ENCODE results near the gene ZBTB7C. TPM values are rescaled to one million over a fixed set of nuclear protein-coding genes. Genes with fewer than 3 reads are reported as not detected.

ZBTB7C gene
- total and polyA plus RNA-seq, 5 donors from 2014 or later = not detected

DNA sequence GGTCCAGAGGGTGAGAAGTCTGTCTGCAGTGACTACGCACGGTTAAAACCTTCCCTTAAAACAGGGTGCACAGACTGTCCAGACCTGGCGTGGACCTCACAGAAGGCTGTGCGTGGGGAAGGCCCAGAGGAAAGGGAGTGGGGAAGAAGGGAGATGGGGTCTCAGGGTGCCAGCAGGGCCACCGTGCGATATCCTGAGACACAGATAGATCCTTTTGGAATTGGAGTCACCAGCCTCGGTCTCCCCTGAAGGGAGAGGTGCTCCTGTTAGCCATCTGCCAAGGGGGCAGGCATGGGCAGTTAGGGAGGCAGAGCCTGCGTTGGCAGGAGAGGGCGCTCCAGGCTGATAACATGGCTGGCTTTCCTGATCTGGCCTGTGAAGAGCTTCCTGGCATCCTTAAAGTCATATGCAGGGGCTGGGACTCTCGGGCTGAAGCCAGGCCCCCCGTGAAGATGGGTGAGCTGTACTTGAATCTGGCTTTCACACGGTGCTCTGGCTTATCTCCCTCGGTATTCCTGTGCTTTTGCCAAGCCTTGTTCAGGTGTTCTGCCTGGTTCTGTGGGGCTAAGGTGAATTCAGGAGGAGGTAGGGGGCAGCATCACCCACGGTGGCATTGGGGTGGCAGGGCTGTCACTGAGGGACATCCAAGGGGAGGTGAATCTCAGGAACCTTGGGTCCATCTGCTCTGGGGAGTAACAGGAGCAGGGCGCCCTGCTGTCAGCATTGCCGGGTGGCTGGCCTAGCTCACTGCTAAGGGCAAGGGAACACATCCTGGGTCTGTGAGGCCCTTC, 371.5 kb downstream of the ZBTB7C start:
- no peak overlapping the region for H3K27ac ChIP-seq (ENCODE audit: insufficient read depth, low read length, poor library complexity, severe bottlenecking)
- DNase-seq = no peak
- H3K27me3 ChIP-seq (ENCODE audit: control insufficient read depth, insufficient read depth, low read length) = no peaks in the 10 kb centered on the region
- no peak overlapping the region for H3K4me3 ChIP-seq (ENCODE audit: low read depth, low read length)
- H3K36me3 ChIP-seq (ENCODE audit: control insufficient read depth, insufficient read depth, low read length) = no peaks in the 10 kb centered on the region
- H3K36me3 Mint-ChIP-seq = no peaks in the 10 kb centered on the region
- no peaks in the 10 kb centered on the region for H3K9me3 ChIP-seq (ENCODE audit: control insufficient read depth in 2 of 2, low read length in 2 of 2)
- no peaks in the 10 kb centered on the region for H3K4me1 Mint-ChIP-seq
- no peaks in the 10 kb centered on the region for H3K9me3 Mint-ChIP-seq
- H3K4me3 Mint-ChIP-seq = no peak overlapping the region
- peaks cover 4% of the 10 kb centered on the region for H3K27me3 Mint-ChIP-seq
- no peaks in the 10 kb centered on the region for H3K4me1 ChIP-seq (ENCODE audit: control insufficient read depth, insufficient read depth, low read length, poor library complexity, severe bottlenecking)
- no peak overlapping the region for H3K27ac Mint-ChIP-seq
- no peak for ATAC-seq (ENCODE audit: low read depth in 2 of 2)

DNA sequence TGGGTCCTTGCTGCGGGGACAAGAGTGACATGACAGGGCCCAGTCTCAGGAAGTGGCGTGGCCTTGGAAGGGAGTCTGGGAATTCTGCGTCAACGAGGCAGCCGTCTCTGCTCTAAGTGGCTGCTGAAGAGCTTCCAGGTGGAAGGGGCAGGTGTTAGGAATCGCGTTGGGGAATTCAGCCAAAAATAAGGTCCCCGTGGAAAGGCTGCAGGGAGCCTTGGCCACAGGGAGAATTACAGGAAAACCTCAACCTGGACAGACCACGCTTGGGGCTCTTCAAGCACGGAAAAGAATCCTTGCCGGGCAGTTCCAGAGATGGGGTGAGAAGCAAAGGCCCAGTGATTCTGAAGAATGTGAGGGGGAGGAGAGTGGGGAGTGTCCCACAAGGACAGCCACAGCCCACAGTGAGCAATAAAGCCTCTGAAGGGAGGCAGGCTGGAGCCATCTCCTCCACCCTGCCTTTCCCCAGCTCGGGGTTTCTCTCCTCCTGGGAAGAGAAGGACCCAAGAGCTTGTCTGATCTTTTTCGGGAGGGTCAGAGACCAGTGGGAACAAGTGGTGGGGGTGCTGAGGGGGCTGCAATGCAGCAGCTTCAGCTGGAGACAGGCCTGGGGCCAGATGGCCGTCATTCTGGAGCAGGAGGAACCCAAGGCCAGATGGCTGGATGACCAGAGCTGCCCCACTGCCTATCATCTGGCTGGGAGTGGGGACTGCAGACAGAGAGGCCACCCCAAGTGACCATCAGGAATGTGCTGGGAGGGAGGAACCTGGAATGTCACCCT, 372.4 kb downstream of the ZBTB7C start:
- peaks cover under 1% of the 10 kb centered on the region for H3K27me3 Mint-ChIP-seq
- no peaks in the 10 kb centered on the region for H3K4me1 ChIP-seq (ENCODE audit: control insufficient read depth, insufficient read depth, low read length, poor library complexity, severe bottlenecking)
- no peaks in the 10 kb centered on the region for H3K36me3 ChIP-seq (ENCODE audit: control insufficient read depth, insufficient read depth, low read length)
- H3K4me3 ChIP-seq (ENCODE audit: low read depth, low read length) = no peak overlapping the region
- no peaks in the 10 kb centered on the region for H3K4me1 Mint-ChIP-seq
- H3K9me3 Mint-ChIP-seq = no peaks in the 10 kb centered on the region
- no peak for DNase-seq
- ATAC-seq (ENCODE audit: low read depth in 2 of 2) = no peak
- H3K9me3 ChIP-seq (ENCODE audit: control insufficient read depth in 2 of 2, low read length in 2 of 2) = no peaks in the 10 kb centered on the region
- no peak overlapping the region for H3K27ac Mint-ChIP-seq
- H3K4me3 Mint-ChIP-seq = peak overlapping the region in 1 of 4 donors; percentile 16
- no peaks in the 10 kb centered on the region for H3K27me3 ChIP-seq (ENCODE audit: control insufficient read depth, insufficient read depth, low read length)
- H3K27ac ChIP-seq (ENCODE audit: insufficient read depth, low read length, poor library complexity, severe bottlenecking) = no peak overlapping the region
- H3K36me3 Mint-ChIP-seq = no peaks in the 10 kb centered on the region

DNA sequence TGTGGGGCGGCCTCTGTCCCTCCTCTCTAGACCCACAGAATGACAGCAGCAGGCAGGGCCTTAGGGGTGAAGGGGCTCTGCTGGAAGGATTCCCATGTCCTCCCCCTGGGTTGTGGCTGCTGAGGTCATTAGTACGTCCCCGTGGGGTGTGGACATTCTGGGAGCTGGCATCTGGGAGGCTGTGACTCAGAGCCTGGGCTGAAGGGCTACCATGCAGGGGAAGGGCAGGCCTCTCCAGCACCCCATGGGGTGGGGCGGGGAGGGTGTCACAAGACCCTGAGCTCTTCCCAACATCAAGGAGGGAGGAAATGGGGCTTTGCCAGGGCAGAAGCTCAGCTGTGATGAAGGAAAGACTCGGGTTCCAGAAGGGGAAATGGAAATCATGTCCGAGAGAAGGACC, 373.0 kb downstream of the ZBTB7C start:
- no peak overlapping the region for H3K27ac ChIP-seq (ENCODE audit: insufficient read depth, low read length, poor library complexity, severe bottlenecking)
- no peaks in the 10 kb centered on the region for H3K27me3 ChIP-seq (ENCODE audit: control insufficient read depth, insufficient read depth, low read length)
- H3K36me3 ChIP-seq (ENCODE audit: control insufficient read depth, insufficient read depth, low read length) = no peaks in the 10 kb centered on the region
- no peaks in the 10 kb centered on the region for H3K4me1 ChIP-seq (ENCODE audit: control insufficient read depth, insufficient read depth, low read length, poor library complexity, severe bottlenecking)
- ATAC-seq (ENCODE audit: low read depth in 2 of 2) (no peak), DNase-seq (no peak)
- H3K9me3 ChIP-seq (ENCODE audit: control insufficient read depth in 2 of 2, low read length in 2 of 2) = no peaks in the 10 kb centered on the region
- H3K4me3 ChIP-seq (ENCODE audit: low read depth, low read length) = no peak overlapping the region
- Mint-ChIP-seq H3K4me1 (no peaks in the 10 kb centered on the region), H3K9me3 (no peaks in the 10 kb centered on the region), H3K27me3 (no peaks in the 10 kb centered on the region), H3K36me3 (no peaks in the 10 kb centered on the region), H3K4me3 (peak overlapping the region in 1 of 4 donors; percentile 16), H3K27ac (no peak overlapping the region)

DNA sequence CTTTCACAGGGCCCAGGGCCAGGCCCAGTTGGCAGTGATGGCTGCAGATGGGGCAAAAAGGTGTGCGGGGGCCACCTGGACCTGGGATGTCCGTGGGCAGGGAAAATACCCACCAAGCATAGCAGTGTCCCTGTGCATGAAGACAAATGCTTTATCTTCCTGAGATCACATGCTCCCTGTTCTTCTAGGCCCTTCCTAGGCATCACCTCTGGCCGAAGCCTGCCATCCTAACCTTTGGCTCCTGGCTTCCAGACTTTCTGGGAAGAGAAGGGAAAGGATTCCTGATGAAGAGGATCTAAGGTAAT, 373.7 kb downstream of the ZBTB7C start:
- H3K4me3 Mint-ChIP-seq = no peak overlapping the region
- H3K9me3 Mint-ChIP-seq = no peaks in the 10 kb centered on the region
- H3K27ac Mint-ChIP-seq = no peak overlapping the region
- H3K4me1 ChIP-seq (ENCODE audit: control insufficient read depth, insufficient read depth, low read length, poor library complexity, severe bottlenecking) = no peaks in the 10 kb centered on the region
- ATAC-seq (ENCODE audit: low read depth in 2 of 2) = no peak
- no peak for DNase-seq
- H3K4me1 Mint-ChIP-seq = no peaks in the 10 kb centered on the region
- no peak overlapping the region for H3K27ac ChIP-seq (ENCODE audit: insufficient read depth, low read length, poor library complexity, severe bottlenecking)
- H3K27me3 ChIP-seq (ENCODE audit: control insufficient read depth, insufficient read depth, low read length) = no peaks in the 10 kb centered on the region
- no peak overlapping the region for H3K4me3 ChIP-seq (ENCODE audit: low read depth, low read length)
- no peaks in the 10 kb centered on the region for H3K36me3 Mint-ChIP-seq
- H3K9me3 ChIP-seq (ENCODE audit: control insufficient read depth in 2 of 2, low read length in 2 of 2) = no peaks in the 10 kb centered on the region
- no peaks in the 10 kb centered on the region for H3K36me3 ChIP-seq (ENCODE audit: control insufficient read depth, insufficient read depth, low read length)
- no peaks in the 10 kb centered on the region for H3K27me3 Mint-ChIP-seq

DNA sequence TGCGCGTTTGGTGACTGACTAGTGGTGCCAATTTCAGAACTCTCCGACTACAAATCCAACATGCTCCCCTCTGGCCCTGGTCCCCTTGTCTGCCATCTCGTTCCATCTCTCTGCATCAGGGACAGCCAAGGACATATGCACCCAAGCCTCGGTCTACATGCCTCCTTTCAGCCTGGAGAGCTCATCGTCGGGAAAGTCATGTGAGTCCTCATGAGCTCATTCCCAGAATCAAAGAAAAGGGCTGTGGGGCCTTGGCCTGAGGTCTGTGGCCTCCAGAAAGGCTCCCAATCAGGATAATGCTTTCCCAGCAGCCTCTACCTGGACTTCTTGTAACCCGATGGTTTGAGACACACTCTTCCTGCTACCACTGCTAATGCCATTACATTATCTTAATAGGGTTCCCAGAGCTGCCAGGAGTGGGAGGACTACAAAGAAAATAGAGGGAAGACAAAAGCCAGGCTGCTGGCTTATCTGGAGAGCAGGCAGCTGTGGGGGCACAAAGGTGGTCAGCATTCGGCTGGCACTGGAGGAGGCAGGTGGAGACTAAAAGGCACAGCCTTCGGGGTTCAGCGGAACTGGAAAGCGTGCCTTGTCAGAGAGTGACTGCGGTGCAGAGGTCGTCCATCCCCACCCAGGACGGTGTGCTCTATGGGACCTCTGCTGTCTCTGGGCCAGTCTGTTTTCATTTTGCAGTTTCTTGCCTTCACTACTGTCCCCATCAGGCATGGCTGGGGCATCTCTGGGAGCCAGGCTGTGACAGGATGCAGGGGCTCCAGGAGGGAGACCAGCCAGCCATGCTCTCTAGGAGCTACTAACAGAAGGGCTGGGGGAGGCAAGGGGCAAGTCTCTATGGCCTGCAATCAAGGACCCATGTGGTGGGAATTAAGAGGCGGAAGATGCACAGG, 374.3 kb downstream of the ZBTB7C start:
- H3K27me3 Mint-ChIP-seq = no peaks in the 10 kb centered on the region
- no peaks in the 10 kb centered on the region for H3K4me1 Mint-ChIP-seq
- H3K9me3 Mint-ChIP-seq = no peaks in the 10 kb centered on the region
- peak overlapping the region in 1 of 4 donors; percentile 2 for H3K4me3 Mint-ChIP-seq
- H3K36me3 ChIP-seq (ENCODE audit: control insufficient read depth, insufficient read depth, low read length) = no peaks in the 10 kb centered on the region
- ATAC-seq (ENCODE audit: low read depth in 2 of 2) = no peak
- no peaks in the 10 kb centered on the region for H3K4me1 ChIP-seq (ENCODE audit: control insufficient read depth, insufficient read depth, low read length, poor library complexity, severe bottlenecking)
- no peak overlapping the region for H3K4me3 ChIP-seq (ENCODE audit: low read depth, low read length)
- H3K9me3 ChIP-seq (ENCODE audit: control insufficient read depth in 2 of 2, low read length in 2 of 2) = no peaks in the 10 kb centered on the region
- H3K27ac Mint-ChIP-seq = no peak overlapping the region
- H3K36me3 Mint-ChIP-seq = no peaks in the 10 kb centered on the region
- DNase-seq = no peak
- no peaks in the 10 kb centered on the region for H3K27me3 ChIP-seq (ENCODE audit: control insufficient read depth, insufficient read depth, low read length)
- no peak overlapping the region for H3K27ac ChIP-seq (ENCODE audit: insufficient read depth, low read length, poor library complexity, severe bottlenecking)

DNA sequence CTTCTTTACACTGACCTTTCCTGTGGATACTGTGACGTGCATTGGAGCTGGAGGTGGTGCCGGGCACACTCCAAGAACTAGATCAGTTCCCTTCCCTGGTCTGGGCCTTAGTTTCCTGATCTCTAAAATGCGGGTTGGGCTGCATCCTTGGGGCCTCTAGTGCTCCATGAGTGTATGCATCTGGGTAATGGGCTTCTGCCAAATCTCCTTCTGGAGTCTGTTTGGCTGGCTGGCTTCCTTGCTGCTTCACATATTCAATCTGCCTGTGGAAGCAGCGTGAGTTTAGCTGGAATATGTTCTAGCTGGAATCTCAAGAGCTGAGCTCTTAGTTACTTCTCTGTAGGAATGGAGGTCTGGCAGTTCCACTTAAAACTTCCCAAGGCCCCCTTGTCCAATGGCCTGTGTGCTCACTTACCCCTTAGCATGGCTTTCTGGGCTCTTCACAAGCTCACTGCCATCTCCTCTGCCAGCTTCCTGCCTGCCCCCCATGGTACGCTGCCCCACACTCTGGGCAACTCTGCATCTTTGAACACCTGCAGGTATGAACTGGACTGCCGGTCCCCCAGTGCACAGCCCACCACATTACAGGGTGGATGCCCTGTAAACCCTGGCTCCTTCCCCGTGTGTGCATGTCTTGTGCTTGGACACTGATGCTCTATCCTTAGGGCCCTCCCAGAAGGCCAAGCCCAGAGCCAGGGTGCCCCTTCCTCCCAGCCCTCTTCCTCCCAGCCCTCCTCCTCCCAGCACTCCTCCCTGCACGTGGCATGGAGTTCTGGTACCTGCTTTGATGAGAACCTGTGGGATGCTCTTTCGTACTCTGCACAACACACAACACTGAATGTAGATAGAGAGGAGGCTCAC, 375.2 kb downstream of the ZBTB7C start:
- no peaks in the 10 kb centered on the region for H3K27me3 ChIP-seq (ENCODE audit: control insufficient read depth, insufficient read depth, low read length)
- H3K36me3 ChIP-seq (ENCODE audit: control insufficient read depth, insufficient read depth, low read length) = no peaks in the 10 kb centered on the region
- H3K27me3 Mint-ChIP-seq = no peaks in the 10 kb centered on the region
- no peaks in the 10 kb centered on the region for H3K9me3 Mint-ChIP-seq
- H3K4me3 Mint-ChIP-seq = no peak overlapping the region
- H3K4me3 ChIP-seq (ENCODE audit: low read depth, low read length) = no peak overlapping the region
- no peak overlapping the region for H3K27ac Mint-ChIP-seq
- no peaks in the 10 kb centered on the region for H3K4me1 Mint-ChIP-seq
- H3K4me1 ChIP-seq (ENCODE audit: control insufficient read depth, insufficient read depth, low read length, poor library complexity, severe bottlenecking) = no peaks in the 10 kb centered on the region
- DNase-seq = no peak
- ATAC-seq (ENCODE audit: low read depth in 2 of 2) = no peak
- H3K36me3 Mint-ChIP-seq = no peaks in the 10 kb centered on the region
- no peak overlapping the region for H3K27ac ChIP-seq (ENCODE audit: insufficient read depth, low read length, poor library complexity, severe bottlenecking)
- H3K9me3 ChIP-seq (ENCODE audit: control insufficient read depth in 2 of 2, low read length in 2 of 2) = no peaks in the 10 kb centered on the region

Measured in CD4-positive, CD25-positive, alpha-beta regulatory T cell (primary cell).